H9 (cell line): Measurements from ENCODE around the gene C6orf52. TPM values are rescaled to one million over a fixed set of nuclear protein-coding genes. Genes with fewer than 3 reads are reported as not detected.

ENCODE experiments used
- DNase-seq: peaks from one replicate; pipeline ENCODE4 v3.0.0-alpha.2; 2017
- H2AFZ ChIP-seq: one replicate; pipeline ENCODE4 v1.6.1; 2013; ENCODE audit warnings: mild to moderate bottlenecking, low read length, control low read depth, moderate library complexity
- H2AK5ac ChIP-seq: 2 replicates; pipeline ENCODE4 v1.6.1; 2013; ENCODE audit warnings: low read length, control low read depth, mixed read lengths; ENCODE audit not compliant: insufficient read length
- H2BK120ac ChIP-seq: one replicate; pipeline ENCODE4 v1.6.1; 2013; ENCODE audit warnings: low read depth, mild to moderate bottlenecking, low read length, control low read depth, inconsistent platforms; ENCODE audit not compliant: poor library complexity, severe bottlenecking
- H2BK12ac ChIP-seq: 2 replicates; pipeline ENCODE4 v1.6.1; 2013; ENCODE audit warnings: low read length, control low read depth, mixed read lengths, low read depth; ENCODE audit not compliant: insufficient read length
- H2BK15ac ChIP-seq: 2 replicates; pipeline ENCODE4 v1.6.1; 2013; ENCODE audit warnings: low read depth, low read length, control low read depth
- H2BK20ac ChIP-seq: one replicate; pipeline ENCODE4 v1.6.1; 2013; ENCODE audit warnings: low read depth, mild to moderate bottlenecking, low read length, control low read depth, inconsistent platforms; ENCODE audit not compliant: poor library complexity, severe bottlenecking
- H2BK5ac ChIP-seq: 2 replicates; pipeline ENCODE4 v1.6.1; 2013; ENCODE audit warnings: low read length, control low read depth, mixed read lengths; ENCODE audit not compliant: insufficient read length
- H3K14ac ChIP-seq: 2 replicates; pipeline ENCODE4 v1.6.1; 2013; ENCODE audit warnings: low read length, control low read depth; ENCODE audit not compliant: insufficient read depth
- H3K18ac ChIP-seq: 2 replicates; pipeline ENCODE4 v1.6.1; 2013; ENCODE audit warnings: low read depth, mild to moderate bottlenecking, mixed read lengths, low read length, control low read depth; ENCODE audit not compliant: insufficient read length
- H3K23ac ChIP-seq: 2 replicates; pipeline ENCODE4 v1.6.1; 2013; ENCODE audit warnings: low read length, control low read depth, mixed read lengths, low read depth; ENCODE audit not compliant: insufficient read length
- H3K23me2 ChIP-seq: 2 replicates; pipeline ENCODE4 v1.6.1; 2013; ENCODE audit warnings: low read depth, mild to moderate bottlenecking, mixed read lengths, low read length, control low read depth; ENCODE audit not compliant: insufficient read length, poor library complexity, severe bottlenecking
- H3K27ac ChIP-seq: 2 replicates; pipeline ENCODE4 v1.5.1; 2013; ENCODE audit warnings: low read length, control low read depth, mixed read lengths, low read depth; ENCODE audit not compliant: insufficient read length
- H3K27me3 ChIP-seq: 2 replicates; pipeline ENCODE4 v1.6.1; 2013; ENCODE audit warnings: low read length, control low read depth, inconsistent platforms; ENCODE audit not compliant: insufficient read depth
- H3K4ac ChIP-seq: 2 replicates; pipeline ENCODE4 v1.6.1; 2013; ENCODE audit warnings: low read depth, mild to moderate bottlenecking, control low read depth, inconsistent platforms, low read length, moderate library complexity
- H3K4me1 ChIP-seq: 2 replicates; pipeline ENCODE4 v1.6.1; 2013; ENCODE audit warnings: low read length, control low read depth, inconsistent platforms; ENCODE audit not compliant: insufficient read depth
- H3K4me2 ChIP-seq: 2 replicates; pipeline ENCODE4 v1.6.1; 2013; ENCODE audit warnings: low read length, control low read depth, mixed read lengths; ENCODE audit not compliant: insufficient read length, insufficient read depth
- H3K56ac ChIP-seq: 2 replicates; pipeline ENCODE4 v1.6.1; 2013; ENCODE audit warnings: low read depth, mild to moderate bottlenecking, mixed read lengths, low read length, control low read depth; ENCODE audit not compliant: insufficient read length
- H3K79me1 ChIP-seq: 2 replicates; pipeline ENCODE4 v1.6.1; 2013; ENCODE audit warnings: low read depth, mild to moderate bottlenecking, moderate library complexity, low read length, control low read depth, inconsistent platforms; ENCODE audit not compliant: insufficient read depth, poor library complexity, severe bottlenecking
- H3K79me2 ChIP-seq: 2 replicates; pipeline ENCODE4 v1.6.1; 2013; ENCODE audit warnings: low read length, control low read depth, inconsistent platforms; ENCODE audit not compliant: insufficient read depth
- H3K9ac ChIP-seq: 2 replicates; pipeline ENCODE4 v1.6.1; 2013; ENCODE audit warnings: low read length, control low read depth, mixed read lengths; ENCODE audit not compliant: insufficient read length; ENCODE audit errors: extremely low read depth
- H3K9me3 ChIP-seq: one replicate; pipeline ENCODE4 v1.6.1; 2013; ENCODE audit warnings: low read depth, low read length, inconsistent platforms; ENCODE audit not compliant: control insufficient read depth
- H3T11ph ChIP-seq: one replicate; pipeline ENCODE4 v1.6.1; 2013; ENCODE audit warnings: mild to moderate bottlenecking, low read length, control low read depth, inconsistent platforms
- H4K20me1 ChIP-seq: one replicate; pipeline ENCODE4 v1.6.1; 2013; ENCODE audit not compliant: control insufficient read depth, insufficient read length, insufficient read depth
- H4K5ac ChIP-seq: 2 replicates; pipeline ENCODE4 v1.6.1; 2013; ENCODE audit warnings: low read depth, mild to moderate bottlenecking, mixed read lengths, low read length, control low read depth; ENCODE audit not compliant: insufficient read length
- H4K8ac ChIP-seq: replicated peaks from 2 replicates; pipeline ENCODE4 v1.6.1; 2013; ENCODE audit warnings: low read length, control low read depth, mixed read lengths, low read depth; ENCODE audit not compliant: insufficient read length
- H4K91ac ChIP-seq: 2 replicates; pipeline ENCODE4 v1.6.1; 2013; ENCODE audit warnings: low read depth, mild to moderate bottlenecking, moderate library complexity, mixed read lengths, low read length, control low read depth; ENCODE audit not compliant: insufficient read length
- H3K27ac Mint-ChIP-seq, 3 experiments: 2 replicates in 2 of 3; 3 replicates in 1 of 3; pipeline ENCODE4 v1.8.0; 2020 to 2021; ENCODE audit warnings: mixed read lengths in 3 of 3, mild to moderate bottlenecking in 1 of 3, moderate library complexity in 1 of 3
- H3K27me3 Mint-ChIP-seq: 2 replicates; pipeline ENCODE4 v1.8.0; 2021; ENCODE audit warnings: low read depth, mild to moderate bottlenecking, moderate library complexity, mixed read lengths
- H3K36me3 Mint-ChIP-seq, 3 experiments: 2 replicates in 2 of 3; 3 replicates in 1 of 3; pipeline ENCODE4 v1.8.0; 2020 to 2021; ENCODE audit warnings: low read depth in 3 of 3, mixed read lengths in 3 of 3; ENCODE audit not compliant: insufficient read depth in 1 of 3
- H3K4me1 Mint-ChIP-seq, 2 experiments: 2 replicates each; pipeline ENCODE4 v1.8.0; 2020; ENCODE audit warnings: mixed read lengths in 2 of 2
- H3K4me3 Mint-ChIP-seq, 2 experiments: 2 replicates in 1 of 2; 3 replicates in 1 of 2; pipeline ENCODE4 v1.8.0; 2020 to 2021; ENCODE audit warnings: mild to moderate bottlenecking in 2 of 2, mixed read lengths in 2 of 2, moderate library complexity in 1 of 2
- H3K9me3 Mint-ChIP-seq, 2 experiments: 2 replicates in 1 of 2; 3 replicates in 1 of 2; pipeline ENCODE4 v1.8.0; 2020; ENCODE audit warnings: mild to moderate bottlenecking in 2 of 2, mixed read lengths in 2 of 2, moderate library complexity in 1 of 2
- CTCF ChIP-seq: fragments of 200-600 bp; sonication (generic); conservative IDR thresholded peaks from 3 replicates; pipeline ENCODE4 v1.8.0; 2021; ENCODE audit warnings: antibody characterized with exemption, mild to moderate bottlenecking
- WGBS: extraction: QIAGEN DNeasy Blood & Tissue Kit; methylation state at CpG from one replicate; pipeline ENCODE4 v1.1.7; 2013; ENCODE audit warnings: missing lambda C conversion rate, low lambda C conversion rate, mixed read lengths; ENCODE audit not compliant: insufficient read length; ENCODE audit errors: extremely low coverage; 5-methylcytosine and 5-hydroxymethylcytosine counted together
- total RNA-seq: library from RNA; stranded (reverse); gene quantifications from 2 replicates; pipeline ENCODE4 v1.2.1, GENCODE V29; 2021

Gene C6orf52
- total RNA-seq, 1 experiment from 2014 or later = 1.8 TPM

- Histone ChIP-seq H4K20me1 (no peaks in the 10 kb centered on the region), H3K9me3 (no peaks in the 10 kb centered on the region), H4K8ac (no peak overlapping the region), H2BK15ac (no peak overlapping the region), H3K23ac (no peak overlapping the region), H3K23me2 (peaks cover 3% of the 10 kb centered on the region), H2BK120ac (no peak overlapping the region), H3K9ac (no peak overlapping the region), H3K79me1 (peaks cover 5% of the 10 kb centered on the region), H3K4me2 (no peak overlapping the region), H3K27me3 (no peaks in the 10 kb centered on the region), H3K4ac (no peak overlapping the region), H2BK5ac (no peak overlapping the region), H3K56ac (no peak overlapping the region), H2BK12ac (no peak overlapping the region), H2AK5ac (no peak overlapping the region), H3K27ac (no peak overlapping the region), H3T11ph (no peak overlapping the region), H4K91ac (no peak overlapping the region), H3K14ac (no peak overlapping the region), H3K18ac (no peak overlapping the region), H3K4me1 (peaks cover under 1% of the 10 kb centered on the region; the same call in 1 of the 2 replicates), H3K79me2 (peaks cover 6% of the 10 kb centered on the region; the same call in 1 of the 2 replicates), H2AFZ (no peak overlapping the region), H2BK20ac (no peak overlapping the region), H4K5ac (no peak overlapping the region)
- WGBS = no CpG with 5 or more reads among the region's 6 CpGs
- no peak for DNase-seq
- no peak overlapping the region for H3K4me3 Mint-ChIP-seq
- no peak for TF ChIP-seq CTCF
- peaks cover 16 to 19% of the 10 kb centered on the region in 2 experiments for H3K4me1 Mint-ChIP-seq
- no peak overlapping the region for H3K27ac Mint-ChIP-seq
- no peaks in the 10 kb centered on the region for H3K27me3 Mint-ChIP-seq
- H3K36me3 Mint-ChIP-seq = peaks cover 0 to 8% (median 0%) of the 10 kb centered on the region in 3 experiments; a peak in 2 of 7 replicates
- no peaks in the 10 kb centered on the region; a peak in 1 of 5 replicates for H3K9me3 Mint-ChIP-seq
These were observed 49.1 kb upstream of the C6orf52 start for GRCh38 chr6:10743515-10743914.
